ENCODE results near the gene THSD8. TPM values are rescaled to one million over a fixed set of nuclear protein-coding genes. Genes with fewer than 3 reads are reported as not detected.

The THSD8 gene
- total and polyA plus RNA-seq, 2 of the 8 experiments (the other 6 are each of a cell fraction or from before 2014, with no cell fraction given) = 8.2 to 42.3 TPM

DNA sequence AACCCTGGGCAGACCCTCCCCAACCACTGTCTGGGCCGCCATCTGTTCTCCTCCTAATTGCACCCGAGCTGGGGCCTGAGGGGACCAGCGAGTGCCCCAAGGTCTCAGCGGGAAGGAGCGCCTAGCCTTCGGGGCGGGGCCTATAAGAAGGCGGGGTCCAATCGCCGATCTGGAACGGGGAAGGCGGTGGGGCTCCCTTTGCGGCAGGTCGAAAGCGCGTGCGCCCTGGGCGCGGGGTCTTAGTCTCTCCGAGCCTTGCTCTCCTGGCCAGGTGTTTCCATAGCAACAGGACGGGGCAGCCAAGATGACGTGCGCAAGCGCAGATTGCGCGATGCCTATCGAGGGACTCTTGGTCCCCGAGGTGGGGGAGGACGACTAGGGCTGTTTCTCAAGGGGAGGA is 39.2 kb downstream of the THSD8 start:
- Histone ChIP-seq H3K4me3 (ENCODE audit: extremely low read depth in 1 of 4, insufficient read depth in 2 of 4, low read depth in 3 of 4, low read length in 4 of 4) (peak overlapping the region; percentile 27 to 68 (median 48); a peak in 7 of 8 replicates), H4K91ac (replicated peaks; ENCODE audit: insufficient read length, low read length) (no peak overlapping the region), H2BK15ac (ENCODE audit: low read length) (no peak overlapping the region), H2AK5ac (ENCODE audit: low read depth, low read length) (no peak overlapping the region), H3K27ac (ENCODE audit: low read depth, low read length) (0 out of 2 replicates have a peak overlapping the region, but pooled peaks have one; percentile 32), H2BK12ac (ENCODE audit: low read depth, low read length) (no peak overlapping the region), H3K4ac (replicated peaks; ENCODE audit: insufficient read length, low read depth, low read length) (no peak overlapping the region), H4K20me1 (replicated peaks in 1 of 2; ENCODE audit: control insufficient read depth in 1 of 2, insufficient read depth in 2 of 2, low read length in 2 of 2) (peaks cover 8 to 21% of the 10 kb centered on the region in 2 experiments), H4K8ac (ENCODE audit: extremely low read depth, insufficient read depth, low read length) (no peak overlapping the region), H4K5ac (ENCODE audit: insufficient read length, low read depth, low read length) (no peak overlapping the region), H3K23ac (ENCODE audit: insufficient read length) (no peak overlapping the region), H3K4me2 (ENCODE audit: insufficient read depth in 1 of 2, low read depth in 2 of 2, low read length in 2 of 2) (peak overlapping the region; percentile 70 to 75), H3K79me1 (ENCODE audit: low read depth, low read length) (peaks cover 11% of the 10 kb centered on the region), H2BK20ac (ENCODE audit: low read length) (no peak overlapping the region), H3K18ac (ENCODE audit: extremely low read depth, low read length) (no peak overlapping the region), H3K56ac (replicated peaks; ENCODE audit: insufficient read length, low read depth, low read length) (no peak overlapping the region), H3K4me1 (replicated peaks in 1 of 4; ENCODE audit: control insufficient read depth in 3 of 4, insufficient read depth in 4 of 4, low read length in 3 of 4) (peaks cover 6 to 29% (median 10%) of the 10 kb centered on the region in 4 experiments), H2AFZ (ENCODE audit: low read length) (no peak overlapping the region), H3K9me3 (ENCODE audit: insufficient read depth in 2 of 2, low read depth in 1 of 2, low read length in 1 of 2) (no peaks in the 10 kb centered on the region), H3K36me3 (ENCODE audit: control insufficient read depth in 2 of 4, insufficient read depth in 4 of 4, low read length in 3 of 4) (peaks cover 0 to 3% (median 0%) of the 10 kb centered on the region in 4 experiments; a peak in 1 of 8 replicates), H3K79me2 (ENCODE audit: control insufficient read depth in 1 of 2, insufficient read depth in 2 of 2, low read length in 2 of 2) (peaks cover 0 to 9% of the 10 kb centered on the region in 2 experiments; a peak in 2 of 4 replicates), H3K23me2 (ENCODE audit: low read depth, low read length) (peaks cover 15% of the 10 kb centered on the region), H2BK120ac (replicated peaks; ENCODE audit: low read depth, low read length) (no peak overlapping the region), H3K27me3 (replicated peaks in 1 of 4; ENCODE audit: control insufficient read depth in 3 of 4, extremely low read depth in 1 of 4, insufficient read depth in 3 of 4, low read length in 3 of 4) (no peaks in the 10 kb centered on the region; a peak in 1 of 7 replicates), H2BK5ac (ENCODE audit: low read depth, low read length) (no peak overlapping the region), H3K9ac (replicated peaks in 1 of 4; ENCODE audit: extremely low read depth in 1 of 4, low read depth in 3 of 4, low read length in 3 of 4) (peak overlapping the region in 2 of 4 experiments; percentile 31 to 33; a peak in 3 of 7 replicates), H3K14ac (ENCODE audit: insufficient read length) (no peak overlapping the region)
- CTCF ChIA-PET (ENCODE audit: partially characterized antibody) = interaction anchor here (0.9 to 1.4 kb wide), 2 partner anchors 13 to 16 kb away, joined by 3 to 4 read pairs; no protein-coding TSS in a partner anchor
- WGBS, 2 experiments (ENCODE audit: extremely low coverage in 1 of 2, insufficient coverage in 1 of 2, insufficient read length in 1 of 2, insufficient replicate concordance in 2 of 2, low coverage in 1 of 2, low lambda C conversion rate in 2 of 2, missing lambda C conversion rate in 1 of 2) = 3% methylated on average over 29 of the region's 29 CpGs; no CpG with 5 or more reads in 1 of the 2 experiments
- POLR2A ChIA-PET (ENCODE audit: partially characterized antibody) = interaction anchor here (1.1 kb wide), 1 partner anchor 41 kb away, joined by 3 read pairs; no protein-coding TSS in a partner anchor
- FAIRE-seq (no peak), DNase-seq (ENCODE audit: low read depth in 1 of 2, low spot score in 2 of 2) (peak; percentile 94 to 96)
- TF ChIP-seq SIRT6 (IDR thresholded peaks at IDR 0.05; ENCODE audit: low read length) = no peak
- TF ChIP-seq MAFK (IDR thresholded peaks at IDR 0.05; ENCODE audit: low read depth, low read length) = no peak
- TF ChIP-seq CBX8 (IDR thresholded peaks at IDR 0.05; ENCODE audit: borderline replicate concordance, low read depth, low read length) = no peak
- TF ChIP-seq SP4 (IDR thresholded peaks at IDR 0.05; ENCODE audit: low read length) = peak; percentile 23; the same call in 1 of the 2 replicates
- TF ChIP-seq NRF1 (IDR thresholded peaks at IDR 0.05; ENCODE audit: low read depth, low read length) = peak; percentile 81
- TF ChIP-seq RFX5 (IDR thresholded peaks at IDR 0.05; ENCODE audit: borderline replicate concordance, low read depth, low read length) = 0 out of 2 replicates have a peak, but pooled peaks have one; percentile 2
- TF ChIP-seq, protein P1, sequence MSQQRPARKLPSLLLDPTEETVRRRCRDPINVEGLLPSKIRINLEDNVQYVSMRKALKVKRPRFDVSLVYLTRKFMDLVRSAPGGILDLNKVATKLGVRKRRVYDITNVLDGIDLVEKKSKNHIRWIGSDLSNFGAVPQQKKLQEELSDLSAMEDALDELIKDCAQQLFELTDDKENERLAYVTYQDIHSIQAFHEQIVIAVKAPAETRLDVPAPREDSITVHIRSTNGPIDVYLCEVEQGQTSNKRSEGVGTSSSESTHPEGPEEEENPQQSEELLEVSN (IDR thresholded peaks at IDR 0.05) = peak; percentile 31; the same call in 1 of the 2 replicates
- TF ChIP-seq CREB1 (IDR thresholded peaks at IDR 0.05) = peak; percentile 71; the same call in 1 of the 2 replicates
- peak in 1 of 2 experiments; percentile 45; a peak in 1 of 3 replicates for TF ChIP-seq POLR2A (IDR thresholded peaks at IDR 0.05; ENCODE audit: control extremely low read depth in 1 of 2, low read depth in 2 of 2, low read length in 2 of 2)
- no peak for TF ChIP-seq ZNF274 (IDR thresholded peaks at IDR 0.05; ENCODE audit: borderline replicate concordance, extremely low read depth, low read length)
- TF ChIP-seq SP1 (IDR thresholded peaks at IDR 0.05; ENCODE audit: low read depth, low read length) = no peak
- TF ChIP-seq SRF (IDR thresholded peaks at IDR 0.05; ENCODE audit: low read depth, low read length) = no peak
- peak; percentile 28; the same call in 1 of the 2 replicates for TF ChIP-seq TBP (IDR thresholded peaks at IDR 0.05; ENCODE audit: low read depth, low read length)
- no peak for TF ChIP-seq CHD1 (IDR thresholded peaks at IDR 0.05; ENCODE audit: low read depth, low read length)

Measured in H1 (cell line).